AG08396 (cell line): Measurements from ENCODE around the gene SPATA46.
"Not testable (repeated sequence)": the region's sequence is repeated elsewhere in the genome, so short reads cannot be mapped to it uniquely, and the experiment has no call there.

Source experiments
- DNase-seq: peaks from one replicate; pipeline ENCODE4 v3.0.0; 2012; ENCODE audit warnings: low spot score, mixed read lengths

SPATA46 gene

DNA sequence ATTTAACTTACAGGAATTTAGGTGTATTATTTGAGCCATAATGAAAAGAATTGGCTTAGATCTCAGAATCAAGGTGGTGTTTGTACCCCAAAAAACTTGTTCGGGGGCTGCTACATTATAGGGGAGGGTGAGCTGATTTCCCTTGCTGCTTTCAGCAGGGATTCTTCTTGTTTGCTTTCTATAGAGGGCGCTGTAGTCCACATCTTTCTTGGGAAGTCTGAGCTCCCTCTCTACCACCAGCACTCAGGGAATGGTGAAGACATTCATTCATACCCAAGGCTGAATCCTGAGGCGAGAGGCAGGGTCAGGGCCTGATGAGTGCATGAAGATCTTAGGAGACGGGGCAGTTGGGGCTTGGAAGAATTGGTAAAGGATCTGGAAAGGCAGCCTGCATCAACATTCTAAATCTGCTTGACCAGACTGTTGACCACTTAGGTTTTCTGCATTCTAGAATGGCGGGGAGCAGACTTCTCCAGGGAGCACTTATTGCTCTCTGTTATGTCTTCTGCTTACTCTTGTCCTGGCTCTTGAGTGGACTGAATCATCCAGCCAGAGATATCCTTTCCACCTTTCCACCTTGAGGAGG, 18.9 kb downstream of the SPATA46 start:
- peak; percentile 52 for DNase-seq

DNA sequence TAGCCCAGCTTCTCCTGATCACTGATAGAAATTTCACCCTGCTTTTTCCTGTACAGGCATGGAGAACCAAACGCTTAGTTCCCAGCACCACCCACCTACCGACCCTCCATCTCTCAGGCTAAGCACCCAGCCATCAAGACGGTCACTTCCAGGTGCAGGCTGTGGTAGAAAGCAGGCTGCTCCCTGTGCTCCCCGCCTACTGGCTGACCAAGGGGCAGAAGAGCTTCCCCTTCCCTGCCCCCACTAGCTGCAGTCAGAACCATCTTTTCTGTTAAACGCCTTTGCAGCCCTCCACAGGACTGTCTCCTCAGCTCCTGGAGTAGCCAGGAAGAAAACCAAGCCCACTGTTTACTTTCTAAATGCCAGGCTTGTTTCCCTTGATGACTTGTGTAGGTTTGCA, 23.0 kb downstream of the SPATA46 start:
- DNase-seq, result no peak

DNA sequence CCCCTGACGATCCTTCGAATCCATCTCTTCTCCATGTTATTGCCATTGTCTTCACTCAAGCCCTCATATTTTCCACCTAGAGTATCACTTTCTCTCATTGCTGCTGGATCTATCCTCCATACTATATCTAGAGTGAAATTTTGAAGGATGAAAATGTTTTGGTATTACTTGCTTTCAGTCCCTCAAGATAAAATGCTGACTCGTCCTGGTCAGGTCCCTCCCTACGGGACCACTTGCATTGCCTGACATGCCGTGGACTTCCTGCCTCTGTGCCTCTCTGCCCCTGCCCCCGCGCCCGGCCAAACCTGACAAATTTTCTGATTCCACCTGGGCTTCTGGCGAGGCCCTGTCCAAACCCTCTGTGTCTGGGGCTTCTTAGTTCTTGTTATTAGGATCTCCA, 23.6 kb downstream of the SPATA46 start:
- DNase-seq, result no peak

DNA sequence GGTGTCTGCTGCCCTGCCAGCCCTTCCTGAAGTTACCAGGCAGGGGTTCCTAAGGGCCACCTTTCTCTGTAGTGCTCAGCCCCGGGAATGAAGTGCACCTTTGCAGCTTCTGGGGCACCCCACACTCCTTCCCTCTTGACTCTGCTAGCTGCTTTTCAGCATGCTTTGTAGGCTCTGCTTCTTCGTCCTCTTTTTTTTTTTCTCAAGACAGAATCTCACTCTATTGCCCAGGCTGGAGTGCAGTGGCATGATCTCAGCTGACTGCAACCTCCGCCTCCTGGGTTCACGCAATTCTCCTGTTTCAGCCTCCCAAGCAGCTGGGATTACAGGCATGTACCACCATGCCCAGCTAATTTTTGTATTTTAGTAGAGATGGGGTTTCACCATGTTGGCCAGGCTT, 24.8 kb downstream of the SPATA46 start:
- not testable (repeated sequence) for DNase-seq

DNA sequence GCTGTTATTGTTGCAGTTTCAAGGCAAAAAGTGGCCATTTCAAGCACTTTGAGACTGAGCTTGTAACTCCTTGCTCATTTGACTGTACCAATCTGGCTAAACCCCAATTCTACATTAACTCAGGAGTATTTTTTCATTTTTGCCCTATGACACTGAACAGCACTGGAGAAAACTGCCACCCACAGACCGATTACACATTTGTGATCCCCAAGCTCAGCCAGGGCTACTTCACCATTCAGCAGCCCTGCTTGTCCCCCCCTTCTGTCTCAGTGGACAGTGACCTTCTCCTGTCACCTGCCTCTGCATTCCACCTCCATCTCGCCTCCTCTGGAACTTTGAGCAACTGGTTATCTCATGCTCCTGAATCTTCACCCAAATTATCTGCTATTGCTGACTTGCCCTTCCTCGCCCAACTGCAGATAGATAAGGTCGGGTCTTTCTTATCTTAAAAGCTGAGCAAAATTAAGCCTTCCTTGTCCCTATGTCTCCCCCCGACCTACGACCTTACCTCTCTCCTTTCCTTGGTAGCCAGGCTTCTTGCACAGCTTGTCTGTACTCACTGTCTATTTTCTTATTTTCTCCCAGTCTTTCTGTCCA, 25.3 kb downstream of the SPATA46 start:
- no peak for DNase-seq

DNA sequence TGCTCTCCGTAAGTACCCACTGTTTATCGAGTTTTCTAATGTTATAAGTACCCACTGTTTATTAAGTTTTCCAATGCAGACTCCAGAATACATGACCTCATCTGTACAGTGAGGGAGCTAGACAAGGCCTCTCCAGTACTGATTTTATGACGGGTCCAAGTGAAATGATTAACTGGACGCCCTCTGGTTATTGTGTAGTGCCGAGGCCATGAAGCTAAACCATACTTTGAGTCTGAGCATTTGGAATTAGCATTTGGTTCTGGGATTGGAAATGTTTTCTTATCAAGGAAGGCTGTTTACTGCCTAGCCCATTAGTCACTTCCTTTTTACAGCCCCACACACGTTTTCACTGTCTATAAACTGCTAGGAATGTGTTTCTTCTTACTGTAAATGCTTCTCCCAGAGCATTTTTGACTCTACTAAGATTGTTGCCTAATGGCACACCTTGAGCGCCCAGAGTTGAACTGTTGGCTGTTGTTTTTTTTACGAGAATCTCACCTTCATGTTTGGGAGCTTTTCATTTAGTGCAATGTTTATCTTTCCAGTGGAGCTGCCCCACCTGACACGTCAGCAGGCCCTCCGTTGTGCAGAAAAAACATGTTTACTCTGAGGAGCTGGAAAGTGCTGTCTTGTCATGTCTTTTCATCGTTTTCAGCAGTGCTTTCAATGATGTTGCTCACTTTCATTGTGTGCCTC, 26.9 kb downstream of the SPATA46 start:
- peak; percentile 56 for DNase-seq

DNA sequence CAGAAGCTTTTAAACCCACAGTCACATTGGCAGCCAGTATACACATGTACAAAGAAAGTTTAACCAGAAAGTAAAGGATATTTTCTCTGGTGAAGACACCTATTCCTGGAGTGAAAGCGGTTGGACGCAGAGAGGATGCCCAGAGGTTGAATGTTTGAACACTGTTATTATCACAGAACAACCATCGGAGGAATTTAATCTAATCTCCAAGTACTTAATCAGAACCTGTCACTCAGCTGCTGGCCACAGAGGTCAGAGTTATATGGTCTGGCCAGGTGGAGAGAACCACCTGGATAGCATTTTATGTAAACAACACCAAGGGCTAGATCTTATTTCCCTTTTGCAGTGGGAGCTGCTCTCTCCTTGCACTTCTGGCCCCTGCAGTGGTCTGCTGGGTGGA, 29.4 kb downstream of the SPATA46 start:
- DNase-seq, result no peak

DNA sequence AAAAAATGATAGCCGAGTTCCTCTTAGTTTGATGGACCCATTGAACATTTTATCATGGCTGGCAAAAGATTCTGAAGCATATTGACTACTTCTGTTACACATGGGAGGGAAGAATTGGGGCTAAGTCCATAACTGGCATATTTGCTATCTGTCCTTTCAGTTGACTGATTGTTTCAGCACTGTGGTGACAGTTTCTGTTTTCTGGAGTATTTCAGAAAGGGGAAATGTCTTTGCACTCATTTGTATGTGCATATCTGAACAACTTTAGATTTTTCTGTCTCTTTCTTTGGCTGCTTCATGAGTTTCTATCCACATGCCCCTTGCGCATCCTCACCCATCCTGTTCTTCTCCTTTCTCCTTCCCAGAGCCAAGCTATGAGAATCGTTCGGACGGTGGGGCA, 33.2 kb downstream of the SPATA46 start:
- DNase-seq, result no peak

DNA sequence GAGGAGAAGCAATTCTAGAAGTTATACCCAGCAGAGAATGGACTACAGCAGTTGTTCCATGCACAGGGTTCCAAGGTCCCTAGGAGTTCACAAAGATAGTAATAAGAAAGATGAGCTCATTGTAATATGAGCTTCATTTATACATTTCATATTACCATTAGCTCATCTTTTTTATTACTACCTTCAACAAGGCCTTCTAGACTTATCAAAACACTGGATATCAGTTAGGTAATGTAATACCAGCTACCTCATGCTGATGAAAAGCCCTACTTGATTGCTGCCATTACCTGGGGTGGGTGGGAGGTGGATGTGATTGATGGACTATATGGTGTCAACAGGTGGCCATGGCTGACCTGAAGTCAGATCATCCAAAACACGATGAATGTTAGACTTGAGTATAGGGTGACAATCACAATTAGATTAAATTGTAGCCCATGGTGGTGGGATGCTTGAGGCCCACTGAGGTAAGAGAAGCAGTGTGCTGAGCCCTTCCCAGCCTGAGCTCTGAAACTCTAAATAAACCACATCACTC, 34.1 kb downstream of the SPATA46 start:
- DNase-seq, result no peak

DNA sequence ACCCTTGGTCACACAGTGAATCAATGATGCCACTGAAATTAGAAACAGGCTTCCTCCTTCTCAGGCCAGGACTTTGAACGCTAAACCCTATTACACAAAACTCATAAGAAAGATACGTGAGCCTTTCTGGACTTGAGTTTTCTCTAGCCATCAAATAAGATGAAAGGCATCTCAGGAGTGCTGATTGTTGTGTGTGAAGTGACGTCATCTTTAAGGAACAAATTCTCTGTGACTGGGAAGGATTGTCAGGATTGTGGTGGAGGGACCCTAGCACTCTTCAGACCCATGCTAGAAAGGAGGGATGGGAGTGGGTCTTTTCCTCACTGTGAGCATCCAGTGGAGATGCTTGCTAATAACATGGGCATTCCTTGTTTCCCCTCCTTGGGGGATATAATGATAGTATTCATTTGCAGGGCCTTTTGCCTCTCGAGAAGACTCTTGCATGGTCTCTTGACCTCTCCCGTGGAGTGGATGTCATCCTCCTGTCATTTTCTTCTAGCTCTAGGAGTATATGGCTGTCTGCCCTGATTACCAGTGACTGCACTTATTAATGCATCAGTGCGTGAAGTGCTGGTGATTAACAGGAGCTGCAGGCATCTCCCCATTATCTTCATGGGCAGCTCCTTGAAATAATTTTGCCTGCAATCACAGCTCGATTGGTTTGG, 39.9 kb downstream of the SPATA46 start:
- DNase-seq, result no peak

DNA sequence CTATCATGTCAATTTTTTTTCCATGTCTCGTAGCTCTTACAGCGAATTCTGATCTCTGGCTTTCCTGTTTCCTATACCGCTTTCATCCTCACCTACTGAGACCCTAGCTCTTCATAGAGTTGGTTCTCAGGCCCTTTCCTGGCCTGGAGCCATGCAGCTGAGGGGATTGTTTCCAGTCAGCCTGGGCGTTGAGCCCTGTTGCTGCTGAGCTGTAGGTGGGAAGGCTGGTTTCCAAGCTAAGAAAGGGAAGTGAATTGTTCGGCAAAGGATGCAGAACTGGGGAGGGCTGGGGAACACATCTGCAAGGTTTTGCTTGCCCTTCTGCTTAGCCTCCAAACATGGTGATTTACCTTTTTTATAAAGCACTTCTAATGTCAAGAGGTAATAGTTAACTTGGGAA, 41.5 kb downstream of the SPATA46 start:
- DNase-seq, result no peak

DNA sequence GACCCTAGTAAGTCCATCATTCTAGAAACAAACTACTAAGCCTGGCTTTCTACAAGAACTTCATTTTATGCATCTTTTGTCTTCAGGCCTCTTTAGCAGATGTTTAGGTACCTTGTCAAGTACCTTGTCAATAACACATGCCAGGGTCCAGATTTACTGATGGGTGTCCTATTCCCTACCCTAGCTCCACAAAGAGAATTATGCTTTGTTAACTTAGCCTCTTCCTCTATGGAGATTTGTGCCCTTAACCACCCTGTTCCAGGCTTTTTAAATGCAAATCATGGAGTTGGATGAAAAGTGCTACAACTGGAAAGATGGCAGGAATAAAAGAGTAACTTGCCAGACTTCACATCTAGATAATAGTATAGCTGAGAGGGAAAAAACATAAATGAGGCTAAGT, 42.7 kb downstream of the SPATA46 start:
- DNase-seq, result no peak

DNA sequence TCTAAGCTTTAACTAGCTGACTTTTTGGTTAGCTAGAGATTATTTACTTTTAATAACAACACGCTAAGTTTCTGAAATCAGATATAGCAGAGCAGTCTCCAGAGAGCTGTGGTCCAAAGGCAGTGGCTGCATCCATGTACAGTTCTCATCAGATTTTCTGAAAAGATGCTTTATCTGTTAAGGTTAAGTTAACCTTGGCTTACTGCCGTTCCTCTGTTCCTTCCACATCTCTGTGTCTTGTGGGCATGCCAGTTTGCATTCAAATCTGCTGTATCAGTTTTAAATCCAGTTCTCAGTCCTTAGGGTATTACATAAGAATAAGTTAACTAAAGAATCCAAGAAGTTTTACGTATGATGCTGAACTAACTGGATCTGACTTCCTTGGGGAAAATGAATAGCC, 46.8 kb downstream of the SPATA46 start:
- no peak for DNase-seq

DNA sequence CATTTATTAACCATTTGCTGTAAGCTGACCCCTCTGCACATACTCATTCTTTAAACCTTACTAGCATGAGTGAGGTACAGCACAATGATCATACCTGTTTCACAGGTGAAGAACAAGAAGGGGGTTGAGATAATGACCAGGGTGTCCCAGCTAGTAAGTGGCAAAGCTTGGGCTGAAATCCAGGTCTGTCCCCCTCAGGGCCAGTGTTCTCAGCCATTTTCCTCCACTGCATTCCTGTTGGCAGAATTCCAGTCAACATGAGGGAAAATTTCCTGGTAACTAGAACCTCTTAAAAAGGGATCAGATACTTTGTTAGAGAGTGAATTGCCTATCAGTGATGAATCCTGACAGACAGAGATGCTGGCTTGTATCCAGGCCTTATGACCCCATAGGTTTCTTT, 48.1 kb downstream of the SPATA46 start:
- DNase-seq, result no peak

DNA sequence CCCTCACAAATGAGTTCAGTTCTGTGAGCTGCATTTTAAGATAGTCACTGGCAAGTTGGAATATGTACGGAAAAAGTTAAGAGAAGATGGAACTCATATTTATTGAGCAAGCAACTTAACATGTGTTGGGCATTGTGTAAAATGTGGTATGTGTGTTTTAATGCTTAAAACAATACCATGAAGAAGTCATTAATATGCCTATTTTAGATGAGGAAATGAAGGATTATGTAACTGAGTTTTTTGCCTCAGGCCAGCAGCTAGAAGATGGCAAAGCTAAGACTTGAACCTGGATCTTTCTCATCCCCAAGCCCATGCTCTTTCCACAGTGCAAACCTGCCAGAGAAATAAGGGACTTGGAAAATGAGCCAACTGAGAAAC, 48.9 kb downstream of the SPATA46 start:
- DNase-seq, result no peak

DNA sequence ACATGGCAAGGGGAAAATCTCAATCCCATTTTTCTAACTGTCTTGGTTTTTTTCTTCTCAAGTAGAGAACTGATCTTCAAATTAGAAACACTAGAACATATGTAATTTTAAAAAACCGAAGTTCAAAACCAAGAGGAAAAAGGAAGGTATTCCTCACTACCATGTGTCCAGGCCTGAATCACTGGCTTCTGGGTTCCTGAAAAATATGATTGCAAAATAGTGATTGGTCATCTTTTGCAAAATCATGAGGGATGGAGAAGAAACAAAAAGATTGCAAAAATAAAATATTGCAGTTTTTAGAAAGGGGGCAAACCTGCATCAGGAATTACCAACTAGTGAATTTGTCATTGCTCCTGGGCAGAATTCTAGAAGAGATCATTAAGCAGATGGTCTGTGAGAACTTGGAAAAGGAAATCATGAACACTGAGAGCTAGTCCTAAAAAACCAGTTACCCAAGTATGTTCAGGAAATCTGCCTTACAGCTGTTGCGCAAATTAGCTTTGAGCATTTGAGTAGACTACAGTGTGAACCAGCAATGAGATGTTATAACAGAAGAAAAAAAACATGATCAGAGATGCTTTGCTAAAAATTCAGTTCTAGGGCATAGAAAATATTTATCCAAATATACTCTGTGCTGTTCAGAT, 49.4 kb downstream of the SPATA46 start:
- DNase-seq, result no peak

DNA sequence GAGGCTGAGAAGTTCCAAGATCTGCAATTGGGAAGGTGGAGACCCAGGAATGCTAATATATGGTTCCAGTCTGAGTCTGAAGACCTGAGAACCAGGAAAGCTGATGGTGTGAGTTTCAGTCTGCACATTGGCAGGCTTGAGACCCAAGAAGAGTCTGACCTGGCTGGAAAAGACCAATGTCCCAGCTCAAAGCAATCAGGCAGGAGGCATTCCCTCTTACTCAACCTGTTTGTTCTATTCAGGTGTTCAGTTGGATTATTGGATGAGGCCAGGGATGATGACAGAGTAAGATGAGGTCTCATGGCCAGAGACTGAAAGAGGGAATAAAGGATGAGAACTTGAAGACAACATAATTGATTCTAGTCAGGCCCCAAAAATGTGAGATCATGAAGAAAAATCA, 50.1 kb downstream of the SPATA46 start:
- no peak for DNase-seq

DNA sequence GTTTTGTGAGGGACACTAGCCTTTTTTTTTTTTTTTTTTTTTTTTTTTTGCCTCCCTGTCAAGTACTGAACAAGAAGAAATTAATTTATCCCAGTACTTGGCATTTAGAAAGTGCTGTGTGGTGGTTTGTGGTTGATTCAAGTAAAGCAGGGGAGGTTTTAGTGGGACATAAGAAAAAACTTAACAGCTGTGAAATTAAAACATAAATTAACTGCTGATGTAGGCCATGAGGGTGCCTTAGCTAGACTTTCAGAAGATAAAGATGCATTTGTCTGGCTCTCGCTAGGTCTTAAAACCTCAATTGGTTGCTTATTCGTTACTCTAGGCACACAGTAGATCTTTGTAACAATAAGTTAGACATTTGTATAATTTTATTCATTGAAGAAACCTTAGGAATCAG, 52.3 kb downstream of the SPATA46 start:
- DNase-seq, result no peak
